Stimulated activated CD4-positive, alpha-beta T cell treated with anti-CD3 and anti-CD28 coated beads, Interleukin-2, amount 100 ng/mL, for 48 hours (primary cell): ENCODE measurements around the gene SLC47A2.
"Not testable (repeated sequence)": the region's sequence is repeated elsewhere in the genome, so short reads cannot be mapped to it uniquely, and the experiment has no call there.

Experiments
- DNase-seq, 2 donors: peaks; one replicate each; pipeline ENCODE4 v3.0.0-alpha.2; 2020

The SLC47A2 gene

DNA sequence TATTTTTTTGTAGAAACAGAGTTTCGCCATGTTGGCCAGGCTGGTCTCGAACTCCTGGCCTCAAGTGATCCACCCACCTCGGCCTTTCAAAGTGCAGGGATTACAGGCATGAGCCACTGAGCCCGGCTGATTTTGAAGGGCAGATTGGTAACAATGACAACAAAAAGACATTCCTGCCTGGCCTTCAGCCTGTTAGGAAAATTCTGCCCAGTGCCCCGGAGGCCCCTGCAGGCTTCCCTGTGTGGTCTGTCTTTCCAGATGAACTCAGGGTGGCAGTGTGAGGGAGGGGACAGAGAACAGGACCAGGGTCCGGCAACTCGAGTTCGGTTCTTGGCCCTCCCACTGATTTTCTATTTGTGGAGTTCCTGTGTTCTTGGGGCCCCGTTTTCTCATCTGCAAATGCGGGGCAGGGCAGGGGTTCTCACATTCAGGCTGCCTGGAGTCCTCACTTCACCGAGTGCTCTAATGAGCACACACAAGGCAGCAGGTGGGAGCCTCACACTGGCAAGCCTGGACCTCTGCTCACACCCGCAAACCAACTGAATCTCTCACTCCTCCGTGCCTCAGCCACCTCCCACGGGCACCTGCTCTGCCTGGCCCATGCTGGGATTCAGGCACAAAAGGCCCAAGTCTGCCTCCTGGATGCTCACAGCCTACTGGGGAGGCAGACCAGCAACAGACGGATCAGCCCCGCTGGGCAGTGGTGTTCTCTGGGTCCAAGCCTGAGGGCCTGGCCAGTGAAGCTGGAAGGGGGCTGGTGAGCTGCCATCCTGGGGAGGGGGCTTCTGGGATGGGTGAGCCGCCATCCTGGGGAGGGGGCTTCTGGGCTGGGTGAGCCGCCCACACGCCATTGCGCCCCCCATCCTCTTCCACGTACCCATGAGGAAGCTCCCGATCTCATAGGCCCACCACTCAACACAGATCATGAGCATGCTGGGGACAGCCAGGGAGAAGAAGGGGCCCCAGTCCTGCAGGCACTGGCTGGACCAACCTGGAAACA is 10.3 kb downstream of the SLC47A2 start:
- no peak for DNase-seq

DNA sequence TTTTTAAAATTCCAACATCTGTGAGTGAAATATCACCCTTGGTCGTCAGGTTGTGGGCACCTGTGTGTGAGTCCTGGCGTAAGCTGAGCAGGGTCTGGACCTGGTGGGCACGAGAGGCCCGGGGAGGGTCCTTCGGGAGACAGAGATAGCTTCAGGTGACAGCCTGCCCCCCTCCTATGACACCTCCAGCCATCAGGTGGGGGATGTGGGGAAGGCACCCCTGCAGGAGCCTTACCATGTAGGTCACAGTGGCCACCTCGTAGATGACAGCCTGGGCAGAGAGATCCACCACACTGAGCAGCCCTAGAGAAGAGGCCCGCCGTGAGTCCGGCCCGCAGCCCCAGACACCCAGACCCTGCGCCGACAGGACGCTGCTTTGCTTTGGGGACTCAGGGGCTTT is 11.2 kb downstream of the SLC47A2 start:
- DNase-seq, result no peak

DNA sequence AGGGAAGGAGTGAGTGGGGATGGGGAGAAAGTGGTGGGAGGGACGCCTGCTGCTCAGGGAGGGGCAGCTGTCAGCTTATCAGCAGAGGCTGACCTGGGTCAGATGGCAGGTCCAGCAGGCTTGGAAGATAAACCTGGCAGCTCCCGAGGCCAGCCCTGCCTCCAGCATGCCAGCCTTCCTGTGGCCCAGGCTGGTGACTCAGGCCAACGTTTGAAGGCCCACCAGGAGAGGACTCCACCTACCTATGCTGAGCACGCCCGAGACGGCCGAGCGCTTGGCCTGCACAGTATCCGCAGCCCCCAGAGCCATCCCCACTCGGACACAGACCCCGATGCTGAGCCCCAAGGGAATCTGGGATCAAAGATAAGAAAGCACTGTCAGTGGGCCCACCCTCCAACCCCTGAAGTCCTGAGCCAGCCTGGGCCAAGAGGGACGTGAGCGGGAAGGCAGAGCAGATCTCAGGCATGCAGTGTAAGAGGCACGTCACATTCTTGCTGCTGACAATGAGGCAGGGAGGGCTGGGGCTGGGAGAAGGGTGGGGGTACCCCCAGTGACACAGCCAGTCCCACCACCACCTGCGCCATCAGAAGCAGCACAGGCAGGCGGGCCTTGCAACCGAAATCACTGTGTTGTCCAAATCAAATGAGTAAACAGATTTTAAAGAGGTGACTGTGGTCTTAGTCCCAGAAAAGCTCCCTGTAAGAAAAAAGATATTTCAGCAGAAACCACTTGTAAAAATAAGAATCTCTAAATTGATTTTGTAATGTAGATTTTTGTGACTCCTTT is 12.4 kb downstream of the SLC47A2 start:
- DNase-seq, result no peak

GRCh38 chr17:19703106-19703827 is 13.1 kb downstream of the SLC47A2 start:
- DNase-seq, result no peak

GRCh38 chr17:19702217-19702641 is 14.2 kb downstream of the SLC47A2 start:
- DNase-seq, result no peak

DNA sequence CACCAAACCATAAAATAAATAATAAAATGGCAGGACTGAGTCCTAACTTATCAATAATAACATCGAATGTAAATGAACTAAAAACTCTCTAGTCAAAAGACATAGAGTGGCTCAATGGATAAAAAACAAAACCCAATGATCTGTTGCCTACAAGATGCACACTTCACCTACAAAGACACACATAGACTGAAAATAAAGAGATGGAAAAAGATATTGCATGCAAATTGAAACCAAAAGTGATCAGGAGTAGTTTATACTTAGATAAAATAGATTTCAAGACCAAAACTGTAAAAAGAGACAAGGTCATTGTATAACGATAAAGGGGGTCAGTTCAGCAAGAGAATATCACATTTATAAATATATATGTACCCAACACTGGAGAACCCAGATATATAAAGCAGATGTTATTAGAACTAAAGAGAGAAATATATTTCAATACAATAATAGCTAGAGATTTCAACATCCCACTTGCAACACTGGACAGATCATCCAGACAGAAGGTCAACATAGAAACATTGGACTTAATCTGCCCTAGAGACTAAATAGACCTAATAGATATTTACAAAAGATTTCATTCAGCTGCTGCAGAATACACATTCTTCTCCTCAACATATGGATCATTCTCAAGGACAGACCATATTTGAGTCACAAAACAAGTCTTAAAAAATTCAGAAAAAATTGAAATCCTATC is 29.8 kb downstream of the SLC47A2 start:
- DNase-seq, result no peak

DNA sequence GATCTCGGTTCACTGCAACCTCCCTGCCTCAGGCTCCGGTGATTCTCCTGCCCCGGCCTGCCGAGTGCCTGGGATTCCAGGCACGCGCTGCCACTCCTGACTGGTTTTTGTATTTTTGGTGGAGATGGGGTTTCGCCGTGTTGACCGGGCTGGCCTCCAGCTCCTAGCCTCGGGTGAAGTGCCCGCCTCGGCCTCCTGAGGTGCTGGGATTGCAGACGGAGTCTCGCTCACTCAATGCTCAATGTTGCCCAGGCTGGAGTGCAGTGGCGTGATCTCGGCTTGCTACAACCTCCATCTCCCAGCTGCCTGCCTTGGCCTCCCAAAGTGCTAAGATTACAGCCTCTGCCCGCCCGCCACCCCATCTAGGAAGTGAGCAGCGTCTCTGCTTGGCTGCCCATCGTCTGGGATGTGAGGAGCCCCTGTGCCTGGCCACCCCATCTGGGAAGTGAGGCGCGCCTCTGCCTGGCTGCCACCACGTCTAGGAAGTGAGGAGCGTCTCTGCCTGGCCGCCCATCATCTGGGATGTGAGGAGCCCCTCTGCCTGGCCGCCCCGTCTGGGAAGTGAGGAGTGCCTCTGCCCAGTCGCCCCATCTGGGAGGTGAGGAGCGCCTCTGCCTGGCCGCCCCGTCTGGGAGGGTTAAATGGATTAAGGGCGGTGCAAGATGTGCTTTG is 31.3 kb downstream of the SLC47A2 start:
- DNase-seq, result not testable (repeated sequence)

DNA sequence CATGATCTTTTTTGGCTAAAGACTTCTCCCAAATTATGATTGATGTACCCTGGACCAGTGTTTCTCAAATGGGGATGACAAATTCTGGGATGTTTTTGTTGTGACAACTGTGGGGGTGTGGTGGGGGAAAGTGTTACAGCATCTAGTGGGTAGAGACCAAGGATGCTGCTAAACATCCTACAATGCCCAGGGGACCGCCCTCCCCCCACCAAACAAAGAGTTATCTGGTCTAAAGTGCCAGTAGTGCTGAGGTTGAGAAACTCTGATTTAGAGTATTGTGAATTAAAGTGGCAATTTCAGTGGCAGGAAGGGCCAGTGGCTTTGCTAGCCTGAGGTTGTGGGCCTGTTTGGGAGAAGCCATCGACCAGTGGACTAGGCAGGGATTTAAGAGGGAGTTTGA is 33.3 kb downstream of the SLC47A2 start:
- DNase-seq, result no peak

DNA sequence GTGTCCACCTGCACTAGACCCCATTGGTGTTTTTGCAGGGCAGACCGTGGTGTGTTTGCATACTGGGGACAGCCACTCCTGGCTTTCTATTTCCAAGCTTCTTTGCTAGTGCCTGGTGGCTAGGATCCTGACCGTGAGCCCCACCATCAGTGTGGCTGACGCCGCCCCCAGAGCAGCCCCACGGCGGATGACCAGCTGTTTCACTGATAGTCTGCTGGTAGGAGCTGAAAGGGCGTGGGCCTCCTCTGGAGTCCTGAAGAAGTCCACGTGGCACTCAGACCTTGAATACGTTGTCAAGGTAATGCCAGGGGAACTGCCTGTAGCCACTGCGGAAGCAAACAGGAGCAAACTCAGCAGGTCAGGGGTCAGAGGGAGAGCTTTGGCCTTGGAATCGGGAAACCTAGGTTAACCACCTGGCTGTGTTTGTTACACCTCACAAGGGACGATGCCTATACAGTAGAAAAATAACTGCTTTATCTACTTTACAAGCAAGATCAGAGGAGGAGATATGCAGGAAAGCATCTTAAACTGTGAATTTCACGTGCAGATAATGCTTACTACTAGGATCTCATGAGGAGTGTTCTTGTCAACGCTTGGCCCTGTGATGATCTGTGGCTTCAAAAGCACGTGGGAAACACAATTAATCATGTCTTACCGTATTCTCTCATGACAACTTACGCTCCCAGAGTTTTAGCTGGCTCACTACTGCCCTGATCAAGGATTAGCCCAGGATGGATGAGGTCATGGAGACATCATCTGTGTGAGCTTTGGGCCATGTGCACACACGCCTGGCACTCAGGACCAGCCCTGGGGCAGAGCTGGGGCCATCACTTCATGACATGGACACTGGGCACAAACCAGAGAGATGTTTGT is 37.6 kb downstream of the SLC47A2 start:
- DNase-seq, result no peak

- no peak for DNase-seq
These were observed 38.5 kb downstream of the SLC47A2 start for GRCh38 chr17:19677736-19678379.

DNA sequence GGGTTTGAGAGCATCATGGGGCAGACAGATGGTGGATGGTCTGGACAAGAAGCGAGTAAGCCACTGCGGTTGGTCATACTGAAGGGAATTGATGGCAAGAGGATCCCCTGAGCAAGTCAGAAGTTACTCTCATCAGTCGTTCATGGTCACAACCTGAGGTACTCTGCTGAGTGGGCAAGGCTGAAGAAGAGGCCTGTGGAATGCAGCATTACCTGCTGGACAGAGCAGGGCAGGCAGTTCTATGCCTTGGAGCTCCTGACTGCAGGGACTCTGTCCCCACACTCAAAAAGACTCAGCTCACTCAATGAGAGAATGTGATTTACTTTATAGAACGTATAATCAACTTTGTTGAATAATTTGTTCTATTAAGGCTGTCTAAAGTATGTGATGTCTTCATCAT is 39.5 kb downstream of the SLC47A2 start:
- DNase-seq, result no peak

GRCh38 chr17:19673623-19674022 is 42.8 kb downstream of the SLC47A2 start:
- no peak for DNase-seq

GRCh38 chr17:19672009-19672750 is 44.2 kb downstream of the SLC47A2 start:
- DNase-seq, result no peak

DNA sequence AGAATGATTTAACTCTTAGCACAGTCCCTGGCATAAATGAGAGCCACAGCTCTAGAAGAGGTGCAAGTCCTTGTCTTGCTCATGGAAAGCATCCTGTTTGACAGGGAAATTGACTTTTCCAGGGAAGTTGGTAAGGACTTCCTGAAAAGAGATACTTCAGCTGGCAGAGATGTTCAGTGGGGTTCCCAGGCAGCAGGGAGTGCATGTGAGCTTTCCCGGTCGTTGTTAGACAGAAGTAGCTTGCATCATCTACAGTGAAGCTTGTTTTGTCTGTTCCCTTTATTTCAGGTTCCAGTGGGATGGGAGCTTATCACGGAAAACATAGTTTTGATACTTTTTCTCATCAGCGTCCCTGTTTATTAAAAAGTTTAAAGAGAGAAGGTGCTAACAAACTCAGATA is 45.0 kb downstream of the SLC47A2 start:
- no peak for DNase-seq

DNA sequence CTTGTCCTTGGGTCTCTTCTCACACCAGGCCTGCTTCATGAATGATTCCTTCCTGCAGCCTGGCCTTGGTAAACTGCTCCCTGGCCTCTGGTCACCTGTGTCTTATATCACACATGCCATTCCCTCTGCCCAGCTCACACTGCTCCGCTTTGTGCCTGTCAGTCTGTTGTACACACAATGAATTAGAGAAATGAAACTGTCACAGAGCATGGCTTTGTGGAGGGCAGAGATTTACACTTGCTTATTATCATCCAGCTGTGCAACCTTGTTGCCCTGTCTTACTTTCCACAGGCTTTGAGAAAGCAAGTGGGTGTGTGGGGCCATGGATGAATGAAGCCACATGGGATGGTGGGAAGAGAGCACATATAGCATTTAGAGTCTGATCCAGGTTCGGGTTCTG is 45.5 kb downstream of the SLC47A2 start:
- no peak for DNase-seq

- not testable (repeated sequence) for DNase-seq
These were observed 46.7 kb downstream of the SLC47A2 start for GRCh38 chr17:19669680-19670079.

- DNase-seq, result no peak
These were observed 51.6 kb downstream of the SLC47A2 start for GRCh38 chr17:19664821-19665181.

DNA sequence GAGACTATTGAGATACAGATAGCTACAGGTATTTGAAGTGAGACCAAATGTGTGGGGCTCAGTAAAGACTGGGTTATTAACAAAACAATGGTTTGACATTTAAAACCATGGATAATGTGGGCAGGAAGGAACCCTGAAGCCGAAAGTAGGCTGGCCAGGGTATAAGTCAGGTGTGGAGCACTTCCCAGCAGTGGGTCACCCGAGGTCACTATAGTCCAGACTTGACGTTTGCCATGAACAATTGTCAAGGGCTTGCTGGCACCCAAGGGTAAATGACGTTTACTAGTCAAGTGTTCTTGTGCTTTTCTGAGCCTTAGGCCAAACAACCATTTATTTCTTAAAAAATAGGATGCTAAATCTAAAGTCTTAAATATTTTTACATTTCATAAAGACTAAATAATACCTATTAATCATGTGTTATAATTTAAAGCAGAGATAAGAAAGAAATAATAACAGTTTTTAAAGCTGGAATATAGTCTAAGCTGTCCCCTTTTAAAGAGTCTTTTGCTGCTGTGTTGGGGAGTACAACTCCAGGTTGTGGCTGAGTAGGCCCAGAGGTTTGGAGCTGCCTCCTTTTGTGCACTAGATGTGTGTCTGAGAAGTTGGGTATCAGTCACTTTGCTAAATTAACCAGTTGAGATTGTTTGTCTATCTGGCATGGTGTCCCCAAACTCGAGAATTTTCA is 52.1 kb downstream of the SLC47A2 start:
- no peak for DNase-seq

- DNase-seq, result no peak
These were observed 53.3 kb downstream of the SLC47A2 start for GRCh38 chr17:19663097-19663496.
